ENCODE results near the gene CFAP92. TPM values are rescaled to one million over a fixed set of nuclear protein-coding genes. Genes with fewer than 3 reads are reported as not detected.
A peak's percentile ranks its signal among the peaks of the same experiment; 100 is the strongest.

Gene CFAP92
- total and polyA plus RNA-seq, 10 donors: 0.29 to 3.1 (median 1.3) TPM

- no peaks in the 10 kb centered on the region for H3K36me3 ChIP-seq
- H3K27ac ChIP-seq: peak overlapping the region in 4 of 8 donors; percentile 16 to 72 (median 66)
- H3K4me1 ChIP-seq: peaks cover 24 to 86% (median 57%) of the 10 kb centered on the region in 6 donors
- WGBS, 5 donors: 69 to 84% (median 76%) methylated on average over 3 of the region's 3 CpGs
- H3K27me3 ChIP-seq (replicated peaks in 1 of 7): peaks cover 0 to 31% (median 17%) of the 10 kb centered on the region in 7 donors
- intact Hi-C loops (cut with DNase I; ENCODE audit: low total_unique reads): no loop called here
- H3K4me3 ChIP-seq: no peak overlapping the region
- TF ChIP-seq POLR2A (IDR thresholded peaks at IDR 0.05) (no peak), POLR2AphosphoS5 (IDR thresholded peaks at IDR 0.05) (no peak), CTCF (IDR thresholded peaks at IDR 0.05 in 8 of 11, conservative IDR thresholded peaks at IDR 0.05 in 3 of 11) (no peak)
- no peak for DNase-seq
- H3K9me3 ChIP-seq: no peaks in the 10 kb centered on the region
Measured at GRCh38 chr3:129006864-129007263, 13.0 kb upstream of the CFAP92 start.

GRCh38 chr3:129005526-129006303, 11.8 kb upstream of the CFAP92 start:
- peak overlapping the region in 7 of 8 donors; percentile 36 to 72 (median 60) for H3K27ac ChIP-seq
- intact Hi-C loops (cut with DNase I; ENCODE audit: low total_unique reads): no loop called here
- no peak for DNase-seq
- no peaks in the 10 kb centered on the region for H3K36me3 ChIP-seq
- whole genome bisulfite sequencing, 5 donors: 82 to 94% (median 90%) methylated on average over 4 of the region's 4 CpGs
- no peak overlapping the region for H3K4me3 ChIP-seq
- peaks cover 0 to 42% (median 28%) of the 10 kb centered on the region in 7 donors for H3K27me3 ChIP-seq (replicated peaks in 1 of 7)
- TF ChIP-seq POLR2A (IDR thresholded peaks at IDR 0.05): no peak
- TF ChIP-seq CTCF (IDR thresholded peaks at IDR 0.05 in 8 of 11, conservative IDR thresholded peaks at IDR 0.05 in 3 of 11): no peak
- peak in 2 of 3 donors; percentile 60 to 61 for TF ChIP-seq POLR2AphosphoS5 (IDR thresholded peaks at IDR 0.05)
- peaks cover 28 to 89% (median 66%) of the 10 kb centered on the region in 6 donors for H3K4me1 ChIP-seq
- H3K9me3 ChIP-seq: no peaks in the 10 kb centered on the region

- peak overlapping the region in 1 of 8 donors; percentile 81 for H3K4me3 ChIP-seq
- no peaks in the 10 kb centered on the region for H3K36me3 ChIP-seq
- peak overlapping the region in 7 of 8 donors; percentile 36 to 72 (median 60) for H3K27ac ChIP-seq
- H3K27me3 ChIP-seq (replicated peaks in 1 of 7): peaks cover 0 to 50% (median 31%) of the 10 kb centered on the region in 7 donors
- intact Hi-C loops (cut with DNase I; ENCODE audit: low total_unique reads): no loop called here
- peaks cover 28 to 89% (median 67%) of the 10 kb centered on the region in 6 donors for H3K4me1 ChIP-seq
- no peak for DNase-seq
- WGBS, 5 donors: 75 to 81% (median 79%) methylated on average over 5 to 6 of the region's 6 CpGs
- H3K9me3 ChIP-seq: no peaks in the 10 kb centered on the region
- TF ChIP-seq POLR2A (IDR thresholded peaks at IDR 0.05) (no peak), POLR2AphosphoS5 (IDR thresholded peaks at IDR 0.05) (no peak), CTCF (IDR thresholded peaks at IDR 0.05 in 8 of 11, conservative IDR thresholded peaks at IDR 0.05 in 3 of 11) (no peak)
Measured at GRCh38 chr3:129004639-129005295, 10.9 kb upstream of the CFAP92 start.

All from spleen (tissue), 11 donors.